Measurements from ENCODE around the gene BTBD16. TPM values are rescaled to one million over a fixed set of nuclear protein-coding genes. Genes with fewer than 3 reads are reported as not detected.

BTBD16 gene
- total and polyA plus RNA-seq, 2 of the 13 experiments (the other 11 are each of a cell fraction or from before 2014, with no cell fraction given) = 5.0 to 11.9 TPM

GRCh38 chr10:122331615-122332446 lies 60.7 kb downstream of the BTBD16 start (continued):
- TF ChIP-seq ZNF800 (CRISPR knock-in tag; IDR thresholded peaks at IDR 0.05) (no peak), ZNF747 (CRISPR knock-in tag; IDR thresholded peaks at IDR 0.05; ENCODE audit: borderline replicate concordance) (0 out of 2 replicates have a peak, but pooled peaks have one; percentile 45), SOX6 (IDR thresholded peaks at IDR 0.05) (no peak), SOX6 (CRISPR knock-in tag; IDR thresholded peaks at IDR 0.05) (peak; percentile 96), ZNF530 (CRISPR knock-in tag; IDR thresholded peaks at IDR 0.05; ENCODE audit: low read depth) (no peak), ZNF816 (CRISPR knock-in tag; IDR thresholded peaks at IDR 0.05; ENCODE audit: borderline replicate concordance) (no peak), SMAD1 (CRISPR knock-in tag; IDR thresholded peaks at IDR 0.05; ENCODE audit: borderline replicate concordance, low read depth) (no peak), RXRB (CRISPR knock-in tag; IDR thresholded peaks at IDR 0.05; ENCODE audit: borderline replicate concordance) (peak; percentile 35), TFDP2 (CRISPR knock-in tag; IDR thresholded peaks at IDR 0.05) (peak; percentile 38; the same call in 1 of the 2 replicates), ZBTB2 (CRISPR knock-in tag; IDR thresholded peaks at IDR 0.05; ENCODE audit: low read depth) (no peak)

All from HepG2 (cell line).